Prostate gland (tissue), 2 donors: ENCODE results near the gene KLHL6.
"Not testable (repeated sequence)": the region's sequence is repeated elsewhere in the genome, so short reads cannot be mapped to it uniquely, and the experiment has no call there.

Experiments
- POLR2A ChIP-seq: fragments of 450-650 bp; IDR thresholded peaks from one replicate; pipeline ENCODE4 v1.6.1; 2016; ENCODE audit warnings: antibody characterized with exemption, mild to moderate bottlenecking
- POLR2AphosphoS5 ChIP-seq: sonication (generic); formaldehyde crosslinking; IDR thresholded peaks from one replicate; pipeline ENCODE4 v1.6.1; 2017; ENCODE audit warnings: antibody characterized with exemption
- TF ChIP-seq, protein P1 (sequence below), 4 experiments: fragments of 200-600 bp in 2 of 4; fragments of 450-650 bp in 2 of 4; sonication (generic) in 2 of 4; IDR thresholded peaks; 1 replicate in 3 of 4; 2 replicates in 1 of 4; pipeline ENCODE4 v1.5.1; 2016 to 2019; ENCODE audit warnings: antibody characterized with exemption in 4 of 4, mild to moderate bottlenecking in 2 of 4, moderate library complexity in 2 of 4

DNA sequence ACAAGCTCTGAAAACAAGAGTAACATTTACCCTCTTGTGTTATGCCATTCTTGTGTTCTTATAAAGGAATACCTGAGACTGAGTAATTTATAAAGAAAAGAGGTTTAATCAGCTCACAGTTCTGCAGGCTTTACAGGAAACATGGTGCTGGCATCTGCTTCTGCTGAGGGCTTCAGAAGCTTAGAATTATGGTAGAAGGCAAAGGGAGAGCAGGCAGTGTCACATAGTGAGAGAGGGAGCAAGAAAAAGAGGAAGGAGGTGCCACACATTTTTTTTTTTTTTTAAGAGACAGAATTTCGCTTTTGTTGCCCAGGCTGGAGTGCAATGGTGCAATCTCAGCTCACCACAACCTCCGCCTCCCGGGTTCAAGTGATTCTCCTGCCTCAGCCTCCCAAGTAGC, 115.0 kb downstream of the KLHL6 start:
- TF ChIP-seq POLR2A, POLR2AphosphoS5: not testable (repeated sequence)
- TF ChIP-seq, protein P1, sequence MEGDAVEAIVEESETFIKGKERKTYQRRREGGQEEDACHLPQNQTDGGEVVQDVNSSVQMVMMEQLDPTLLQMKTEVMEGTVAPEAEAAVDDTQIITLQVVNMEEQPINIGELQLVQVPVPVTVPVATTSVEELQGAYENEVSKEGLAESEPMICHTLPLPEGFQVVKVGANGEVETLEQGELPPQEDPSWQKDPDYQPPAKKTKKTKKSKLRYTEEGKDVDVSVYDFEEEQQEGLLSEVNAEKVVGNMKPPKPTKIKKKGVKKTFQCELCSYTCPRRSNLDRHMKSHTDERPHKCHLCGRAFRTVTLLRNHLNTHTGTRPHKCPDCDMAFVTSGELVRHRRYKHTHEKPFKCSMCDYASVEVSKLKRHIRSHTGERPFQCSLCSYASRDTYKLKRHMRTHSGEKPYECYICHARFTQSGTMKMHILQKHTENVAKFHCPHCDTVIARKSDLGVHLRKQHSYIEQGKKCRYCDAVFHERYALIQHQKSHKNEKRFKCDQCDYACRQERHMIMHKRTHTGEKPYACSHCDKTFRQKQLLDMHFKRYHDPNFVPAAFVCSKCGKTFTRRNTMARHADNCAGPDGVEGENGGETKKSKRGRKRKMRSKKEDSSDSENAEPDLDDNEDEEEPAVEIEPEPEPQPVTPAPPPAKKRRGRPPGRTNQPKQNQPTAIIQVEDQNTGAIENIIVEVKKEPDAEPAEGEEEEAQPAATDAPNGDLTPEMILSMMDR (IDR thresholded peaks at IDR 0.05), result not testable (repeated sequence)
